HTR-8/SVneo (cell line): Measurements from ENCODE around the gene LAMTOR2.
"Not testable (repeated sequence)": the region's sequence is repeated elsewhere in the genome, so short reads cannot be mapped to it uniquely, and the experiment has no call there.

ENCODE experiments used
- DNase-seq: peaks from one replicate; pipeline ENCODE4 v3.0.0; 2011; ENCODE audit warnings: low spot score, mixed read lengths; ENCODE audit not compliant: insufficient read length
- FAIRE-seq: peaks from 2 replicates; lab custom pipeline; 2011; peaks lifted over from hg19 to GRCh38; lab: Jason Lieb, UNC

The LAMTOR2 gene

DNA sequence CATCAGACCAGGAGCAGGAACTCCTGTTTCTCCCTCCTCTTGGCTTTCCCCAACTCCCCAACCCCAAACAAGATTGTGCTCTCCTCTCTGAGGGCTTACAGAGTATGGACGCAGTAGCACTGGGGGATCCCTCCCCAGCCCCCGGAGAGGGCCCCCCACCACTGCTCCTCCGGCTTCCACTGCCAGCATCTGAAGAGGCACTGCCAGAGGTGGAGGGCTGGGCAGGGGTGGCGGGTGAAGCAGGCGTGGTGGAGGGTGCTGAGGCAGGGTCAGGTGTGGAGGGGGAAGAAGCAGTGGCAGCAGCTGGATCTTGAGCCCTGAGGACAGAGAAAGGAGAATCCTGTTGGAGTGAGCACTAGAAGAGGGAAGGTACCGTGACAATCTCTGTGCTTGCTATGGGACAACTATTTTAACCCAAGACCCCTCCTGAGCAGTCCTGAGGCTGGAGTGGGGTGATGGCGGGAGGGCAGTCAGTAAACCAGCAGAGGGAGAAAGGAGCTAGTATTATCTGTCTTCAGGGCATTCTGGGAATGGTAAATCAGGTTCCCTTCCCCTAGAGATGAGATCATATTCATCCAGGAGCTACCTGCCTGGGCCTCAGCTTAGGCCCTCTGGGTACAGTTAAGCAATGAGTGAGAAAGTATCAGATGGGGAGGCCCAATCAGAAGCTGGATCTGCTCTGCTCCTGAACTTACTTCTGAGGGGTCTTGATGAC is 3.4 kb upstream of the LAMTOR2 start:
- DNase-seq (no peak), FAIRE-seq (no peak)

DNA sequence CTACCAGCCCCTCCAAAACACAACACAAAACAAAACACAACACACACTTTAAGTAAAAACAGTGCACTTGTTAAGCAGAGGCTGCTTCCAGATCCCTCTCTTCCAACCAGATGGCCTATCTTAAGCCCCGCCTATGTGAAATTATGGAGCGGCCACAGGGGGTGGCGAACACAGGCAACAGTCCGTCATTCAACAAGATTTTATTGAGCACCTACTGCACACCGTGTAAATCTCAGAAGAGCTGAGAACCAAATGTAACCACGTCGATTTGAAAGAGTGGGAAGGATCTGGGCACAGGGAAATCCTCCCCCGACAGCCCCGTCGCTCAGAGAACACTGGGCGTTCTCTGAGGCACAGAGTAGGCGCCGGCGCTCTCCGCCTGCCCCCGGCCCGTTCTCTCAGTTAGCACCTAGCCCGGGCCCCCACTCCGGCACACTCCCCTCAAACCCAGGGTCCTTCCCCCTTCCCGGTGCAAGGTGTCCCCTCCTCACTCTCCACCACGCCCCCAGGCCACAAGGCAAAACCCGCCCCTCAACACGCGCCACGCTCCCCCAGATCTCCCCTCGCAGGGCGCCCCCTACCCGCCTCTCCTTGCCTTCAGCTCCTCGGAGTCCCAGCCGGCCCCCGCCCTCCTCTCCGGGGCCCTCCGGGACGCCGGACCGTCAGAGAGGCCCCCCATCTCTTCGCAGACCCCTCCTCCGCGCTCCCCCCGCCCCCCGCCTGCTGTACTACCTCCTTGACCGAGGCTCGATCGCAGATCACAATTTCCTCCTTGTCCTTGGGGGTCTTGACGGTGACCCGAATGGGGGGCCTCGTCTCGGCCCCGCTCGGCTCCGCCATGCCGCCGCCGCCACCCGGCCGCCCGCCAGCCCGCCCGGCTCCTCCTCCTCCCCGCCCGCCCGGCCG is 1.5 kb upstream of the LAMTOR2 start:
- FAIRE-seq (no peak), DNase-seq (peak; percentile 45)

DNA sequence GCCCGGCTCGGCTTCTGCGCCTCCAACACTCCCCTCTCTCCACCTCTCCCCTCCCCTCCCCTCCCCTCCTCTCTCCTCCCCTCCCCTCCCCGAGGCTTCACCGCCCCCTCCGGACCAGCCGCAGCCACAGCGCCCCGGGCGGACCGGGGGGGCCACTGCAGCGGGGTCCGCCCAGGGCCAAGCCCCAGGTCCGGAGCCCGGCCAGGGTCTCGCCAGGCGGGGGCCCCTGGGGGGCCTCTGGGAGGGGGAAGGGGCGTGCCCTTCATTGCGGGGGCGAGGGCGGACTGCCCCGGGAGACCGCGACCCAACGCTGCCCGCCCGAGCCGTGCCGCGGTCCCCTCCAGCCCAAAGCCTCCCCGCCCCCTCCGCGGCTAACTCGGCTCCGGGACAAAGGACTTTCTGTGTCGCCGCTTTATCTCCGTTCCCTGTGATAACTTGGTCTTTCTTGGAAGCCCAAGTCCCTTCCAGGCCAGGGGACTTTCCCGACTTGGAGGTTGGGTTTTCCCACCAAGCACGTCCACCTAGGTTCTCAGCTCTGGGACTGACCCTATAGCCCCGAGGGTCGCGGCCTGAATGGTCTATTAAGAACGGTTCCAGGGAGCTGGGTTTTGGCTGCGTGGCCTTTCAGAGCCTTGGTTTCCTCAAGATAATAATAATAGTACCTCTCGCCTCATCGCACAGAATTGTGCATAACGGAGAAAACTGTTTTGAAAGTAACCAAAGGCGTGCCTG is 648 bp upstream of the LAMTOR2 start, which contains the start of gene UBQLN4:
Gene UBQLN4, minus strand, starts transcription at position 31 of the 732 bp plus-strand sequence. CDS start 97 bp downstream, outside the sequence.
- no peak for FAIRE-seq

GRCh38 chr1:156055281-156056048 is 883 bp downstream of the LAMTOR2 start:
- no peak for FAIRE-seq

More for the DNA sequence above, 648 bp upstream of the LAMTOR2 start, which contains the start of gene UBQLN4:
- DNase-seq, result peak; percentile 72

DNA sequence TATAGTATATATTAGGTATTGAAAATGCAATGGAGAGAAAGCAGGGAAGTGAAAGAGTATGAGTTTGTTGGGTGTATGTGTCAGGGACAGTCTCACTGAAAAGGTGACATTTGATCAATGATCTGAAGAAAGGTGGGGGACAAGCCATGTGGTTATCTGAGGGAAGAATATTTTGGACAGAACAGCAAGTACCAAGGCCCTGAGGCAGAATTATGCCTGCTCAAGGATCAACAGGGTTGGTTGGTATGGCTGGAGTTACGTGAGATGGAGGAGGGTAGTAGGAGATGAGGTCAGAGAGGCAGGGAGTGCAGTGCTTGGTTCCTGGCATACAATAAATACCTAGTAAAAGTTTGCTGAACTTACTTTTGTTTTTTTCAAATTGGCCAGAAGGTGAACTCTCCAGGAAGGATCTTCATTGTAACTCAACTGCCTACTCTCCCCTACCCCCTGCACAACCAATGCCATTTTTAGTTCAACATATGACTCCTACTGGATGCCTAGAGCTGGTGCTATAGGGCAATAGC is 1.8 kb downstream of the LAMTOR2 start:
- no peak for FAIRE-seq

More at GRCh38 chr1:156055281-156056048, 883 bp downstream of the LAMTOR2 start:
- no peak for DNase-seq

DNA sequence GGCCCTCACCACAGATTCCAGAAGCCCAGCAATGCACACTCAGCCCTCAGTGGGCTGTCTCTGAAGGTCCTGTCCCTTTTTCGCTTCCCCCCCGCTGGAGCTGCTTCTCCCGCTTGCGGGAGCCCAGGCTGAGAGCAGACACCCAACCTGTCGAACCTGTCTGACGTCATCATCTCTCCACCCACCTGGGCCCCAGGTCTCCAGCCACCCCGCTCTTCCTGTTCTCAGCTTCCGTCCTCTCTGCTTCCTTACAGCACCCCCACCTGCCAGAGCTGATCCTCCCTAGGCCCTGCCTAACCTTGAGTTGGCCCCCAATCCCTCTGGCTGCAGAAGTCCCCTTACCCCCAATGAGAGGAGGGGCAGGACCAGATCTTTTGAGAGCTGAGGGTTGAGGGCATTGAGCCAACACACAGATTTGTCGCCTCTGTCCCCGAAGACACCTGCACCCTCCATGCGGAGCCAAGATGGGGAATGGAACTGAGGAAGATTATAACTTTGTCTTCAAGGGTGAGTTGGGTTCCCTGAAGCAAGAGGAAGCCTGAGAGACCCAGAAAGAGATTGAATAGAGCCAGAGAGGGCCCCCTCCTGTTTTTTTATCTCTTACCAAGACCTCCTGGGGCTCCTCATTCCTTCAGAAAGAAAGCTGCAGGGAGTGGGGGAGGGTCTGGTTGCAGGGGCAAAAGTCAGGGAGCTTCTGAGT is 6.5 kb downstream of the LAMTOR2 start, which contains the start of gene RAB25:
Gene RAB25, plus strand, starts transcription at position 224 of the 700 bp plus-strand sequence. Its CDS starts 241 bp downstream, at position 465.
- no peak for FAIRE-seq
- DNase-seq, result no peak

More for the DNA sequence above, 1.8 kb downstream of the LAMTOR2 start:
- no peak for DNase-seq

DNA sequence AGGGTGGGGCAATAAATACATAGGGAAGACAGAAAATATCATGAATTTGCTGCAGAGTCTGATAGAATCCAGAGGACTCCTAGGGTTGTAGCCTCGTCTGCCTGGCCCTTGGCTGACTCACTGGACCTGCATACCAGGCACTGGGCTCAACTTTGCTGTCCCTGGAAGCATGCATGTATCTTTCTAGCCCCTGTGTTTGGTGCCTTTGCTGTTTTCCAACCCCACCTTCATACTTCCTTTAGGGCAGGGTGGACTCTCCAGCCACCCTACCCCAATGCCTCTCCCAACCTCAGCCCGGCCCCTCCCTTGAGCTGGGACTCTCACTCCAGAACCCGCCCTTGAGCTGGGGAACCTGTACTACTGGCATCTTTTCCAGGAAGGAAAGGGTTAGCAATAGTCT is 7.6 kb downstream of the LAMTOR2 start:
- FAIRE-seq (no peak), DNase-seq (no peak)

DNA sequence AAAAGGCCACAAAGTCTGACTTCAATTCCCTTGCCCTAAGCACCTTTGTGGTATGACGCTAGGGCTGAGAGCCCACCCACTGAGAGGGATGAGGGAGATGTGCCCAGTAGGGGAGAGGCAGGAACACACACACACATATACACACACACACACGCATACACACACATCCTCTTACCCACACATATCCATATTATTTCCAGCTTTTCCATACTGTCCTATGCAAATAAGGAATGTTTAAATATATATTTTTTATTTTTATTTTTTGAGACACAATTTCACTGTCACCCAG is 9.4 kb downstream of the LAMTOR2 start:
- no peak for DNase-seq
- FAIRE-seq, result no peak

GRCh38 chr1:156064615-156065014 is 10.0 kb downstream of the LAMTOR2 start:
- FAIRE-seq (no peak), DNase-seq (no peak)

GRCh38 chr1:156065212-156065611 is 10.6 kb downstream of the LAMTOR2 start:
- FAIRE-seq (no peak), DNase-seq (no peak)

DNA sequence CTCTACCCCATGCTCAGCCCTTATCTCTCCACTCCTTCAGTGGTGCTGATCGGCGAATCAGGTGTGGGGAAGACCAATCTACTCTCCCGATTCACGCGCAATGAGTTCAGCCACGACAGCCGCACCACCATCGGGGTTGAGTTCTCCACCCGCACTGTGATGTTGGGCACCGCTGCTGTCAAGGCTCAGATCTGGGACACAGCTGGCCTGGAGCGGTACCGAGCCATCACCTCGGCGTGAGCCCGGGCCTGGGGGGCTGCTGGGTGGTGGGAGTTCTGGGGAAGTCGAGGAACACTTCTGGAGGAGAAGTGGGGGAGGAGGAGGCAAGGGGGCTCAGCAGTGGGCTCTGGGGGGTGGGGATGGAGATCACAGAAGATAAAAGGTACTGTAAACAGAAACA is 11.3 kb downstream of the LAMTOR2 start:
- no peak for DNase-seq
- FAIRE-seq, result no peak

DNA sequence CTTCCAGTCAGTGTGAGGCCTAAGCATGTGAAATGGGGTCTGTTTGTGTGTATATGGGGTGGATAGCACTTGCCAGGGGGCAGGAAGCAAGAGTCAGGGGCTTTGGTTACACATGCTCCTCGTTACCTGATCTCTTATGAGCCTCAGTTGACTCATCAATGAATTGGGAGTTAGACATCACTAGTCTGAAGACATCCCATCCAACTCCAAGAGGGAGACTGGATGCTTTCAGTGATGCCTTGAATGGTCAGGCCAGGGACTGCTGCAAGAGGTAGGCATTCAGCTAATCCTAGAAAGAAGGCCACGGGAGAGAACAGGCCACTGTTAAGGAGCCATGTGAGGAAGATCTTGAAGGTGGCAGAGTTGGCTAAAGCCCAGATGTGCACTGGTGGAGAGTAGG is 12.7 kb downstream of the LAMTOR2 start:
- DNase-seq, result no peak
- no peak for FAIRE-seq

- FAIRE-seq, result no peak
- DNase-seq, result no peak
Observed at GRCh38 chr1:156069490-156070455, 15.2 kb downstream of the LAMTOR2 start.

GRCh38 chr1:156070548-156070947 is 16.0 kb downstream of the LAMTOR2 start:
- DNase-seq, result no peak

GRCh38 chr1:156071332-156071816 is 16.8 kb downstream of the LAMTOR2 start:
- DNase-seq, FAIRE-seq: not testable (repeated sequence)

More at GRCh38 chr1:156070548-156070947, 16.0 kb downstream of the LAMTOR2 start:
- no peak for FAIRE-seq

GRCh38 chr1:156072251-156072650 is 17.7 kb downstream of the LAMTOR2 start:
- DNase-seq, result no peak
- FAIRE-seq, result no peak

DNA sequence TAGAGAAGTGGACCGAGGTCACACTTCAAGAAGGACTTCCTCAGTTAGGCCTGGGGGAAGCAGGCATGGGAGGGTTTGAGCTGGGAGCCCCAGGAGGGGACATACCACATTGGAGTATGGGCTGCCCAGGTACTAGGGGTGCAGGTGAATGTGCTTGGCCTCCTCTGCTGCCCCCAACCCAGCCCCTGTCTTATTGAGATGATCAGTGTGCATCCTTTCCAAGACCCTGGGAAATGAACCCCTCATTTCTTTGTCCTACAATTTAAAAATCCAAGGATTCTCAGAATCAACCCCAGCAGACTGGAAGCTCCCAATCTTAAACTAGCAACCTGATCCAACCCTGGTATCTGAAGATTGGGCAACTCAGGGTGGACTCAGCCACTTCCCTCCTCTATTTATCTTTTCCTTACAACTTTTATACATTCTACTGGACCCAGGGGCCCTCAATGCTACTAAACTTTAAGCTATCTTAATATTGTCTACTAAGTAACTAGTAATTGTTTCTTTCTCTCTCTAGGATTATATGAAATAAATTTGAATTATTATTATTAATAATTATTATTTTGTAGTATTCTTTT is 18.6 kb downstream of the LAMTOR2 start:
- FAIRE-seq (no peak), DNase-seq (no peak)
